CD4-positive, alpha-beta T cell treated with Interleukin-12 subunit alpha and Interleukin-12 subunit beta, for 1 hour (primary cell): ENCODE results near the gene SVIL.
"Not testable (repeated sequence)": the region's sequence is repeated elsewhere in the genome, so short reads cannot be mapped to it uniquely, and the experiment has no call there.

Source experiments
- DNase-seq: peaks from one replicate; pipeline ENCODE4 v3.0.0-alpha.2; 2020

The SVIL gene

GRCh38 chr10:29619241-29619669 is 15.5 kb downstream of the SVIL start:
- no peak for DNase-seq

GRCh38 chr10:29618341-29619171 is 16.2 kb downstream of the SVIL start:
- no peak for DNase-seq

- DNase-seq: no peak
Measured at GRCh38 chr10:29617880-29618340, 16.9 kb downstream of the SVIL start.

GRCh38 chr10:29616542-29616941 is 18.2 kb downstream of the SVIL start:
- DNase-seq: no peak

- no peak for DNase-seq
Measured at GRCh38 chr10:29615195-29615594, 19.6 kb downstream of the SVIL start.

GRCh38 chr10:29614289-29614688 is 20.5 kb downstream of the SVIL start:
- DNase-seq: not testable (repeated sequence)

- DNase-seq: no peak
Measured at GRCh38 chr10:29613791-29614190, 21.0 kb downstream of the SVIL start.

- no peak for DNase-seq
Measured at GRCh38 chr10:29613196-29613595, 21.6 kb downstream of the SVIL start.

GRCh38 chr10:29612657-29613056 is 22.1 kb downstream of the SVIL start:
- DNase-seq: no peak

- DNase-seq: no peak
Measured at GRCh38 chr10:29611781-29612381, 22.9 kb downstream of the SVIL start.

GRCh38 chr10:29610876-29611647 is 23.7 kb downstream of the SVIL start:
- no peak for DNase-seq

GRCh38 chr10:29610331-29610730 is 24.4 kb downstream of the SVIL start:
- not testable (repeated sequence) for DNase-seq

GRCh38 chr10:29609696-29610095 is 25.1 kb downstream of the SVIL start:
- no peak for DNase-seq

- no peak for DNase-seq
Measured at GRCh38 chr10:29608476-29609301, 26.1 kb downstream of the SVIL start.

GRCh38 chr10:29608062-29608461 is 26.7 kb downstream of the SVIL start:
- DNase-seq: no peak

- no peak for DNase-seq
Measured at GRCh38 chr10:29607576-29607975, 27.2 kb downstream of the SVIL start.

- DNase-seq: not testable (repeated sequence)
Measured at GRCh38 chr10:29606693-29607092, 28.1 kb downstream of the SVIL start.

GRCh38 chr10:29604291-29604825 is 30.4 kb downstream of the SVIL start:
- no peak for DNase-seq

GRCh38 chr10:29603223-29603896 is 31.4 kb downstream of the SVIL start:
- no peak for DNase-seq

- DNase-seq: no peak
Measured at GRCh38 chr10:29600821-29601220, 34.0 kb downstream of the SVIL start.

GRCh38 chr10:29600067-29600466 is 34.7 kb downstream of the SVIL start:
- DNase-seq: no peak

GRCh38 chr10:29598851-29599311 is 35.9 kb downstream of the SVIL start:
- no peak for DNase-seq
